GM19397 (cell line): ENCODE results near the gene SLC35C1.

Source experiments
- ATAC-seq: cut with Tn5 transposase; IDR thresholded peaks from one replicate; pipeline ENCODE4 v1.9.1; 2021; ENCODE audit warnings: mild to moderate bottlenecking, moderate library complexity; ENCODE audit not compliant: unreplicated experiment

SLC35C1 gene

GRCh38 chr11:45844822-45845578, 40.1 kb downstream of the SLC35C1 start:
- ATAC-seq: no peak

- ATAC-seq: no peak
These were observed 41.3 kb downstream of the SLC35C1 start for GRCh38 chr11:45846174-45846675.

GRCh38 chr11:45846974-45847910, 42.3 kb downstream of the SLC35C1 start, which contains the start of gene CRY2:
Gene CRY2 (plus strand): TSS chr11:45847475. CDS start chr11:45847491, 16 bp downstream.
- peak; percentile 95 for ATAC-seq

GRCh38 chr11:45847911-45848316, 43.0 kb downstream of the SLC35C1 start:
- ATAC-seq: no peak

- no peak for ATAC-seq
These were observed 43.7 kb downstream of the SLC35C1 start for GRCh38 chr11:45848654-45849081.

GRCh38 chr11:45850446-45850845, 45.5 kb downstream of the SLC35C1 start:
- no peak for ATAC-seq

GRCh38 chr11:45851228-45851627, 46.3 kb downstream of the SLC35C1 start:
- ATAC-seq: no peak

GRCh38 chr11:45852018-45852711, 47.2 kb downstream of the SLC35C1 start:
- ATAC-seq: no peak

GRCh38 chr11:45852712-45853101, 47.8 kb downstream of the SLC35C1 start:
- no peak for ATAC-seq

GRCh38 chr11:45853332-45854219, 48.6 kb downstream of the SLC35C1 start:
- no peak for ATAC-seq

GRCh38 chr11:45855308-45855707, 50.4 kb downstream of the SLC35C1 start:
- ATAC-seq: no peak

- ATAC-seq: no peak
These were observed 51.1 kb downstream of the SLC35C1 start for GRCh38 chr11:45856044-45856468.

GRCh38 chr11:45857961-45858474, 53.1 kb downstream of the SLC35C1 start:
- ATAC-seq: no peak

GRCh38 chr11:45858751-45859398, 53.9 kb downstream of the SLC35C1 start:
- ATAC-seq: no peak

GRCh38 chr11:45859661-45860140, 54.8 kb downstream of the SLC35C1 start:
- ATAC-seq: no peak

GRCh38 chr11:45860348-45860747, 55.4 kb downstream of the SLC35C1 start:
- ATAC-seq: no peak

GRCh38 chr11:45860764-45861510, 56.0 kb downstream of the SLC35C1 start:
- ATAC-seq: no peak
